GM21526 (cell line): ENCODE results near the gene DHX58.
A peak's percentile ranks its signal among the peaks of the same experiment; 100 is the strongest.
"Not testable (repeated sequence)": the region's sequence is repeated elsewhere in the genome, so short reads cannot be mapped to it uniquely, and the experiment has no call there.

Experiments
- ATAC-seq: cut with Tn5 transposase; IDR thresholded peaks from one replicate; pipeline ENCODE4 v1.9.1; 2021; ENCODE audit warnings: moderate library complexity; ENCODE audit not compliant: unreplicated experiment, low FRiP score

DHX58 gene

DNA sequence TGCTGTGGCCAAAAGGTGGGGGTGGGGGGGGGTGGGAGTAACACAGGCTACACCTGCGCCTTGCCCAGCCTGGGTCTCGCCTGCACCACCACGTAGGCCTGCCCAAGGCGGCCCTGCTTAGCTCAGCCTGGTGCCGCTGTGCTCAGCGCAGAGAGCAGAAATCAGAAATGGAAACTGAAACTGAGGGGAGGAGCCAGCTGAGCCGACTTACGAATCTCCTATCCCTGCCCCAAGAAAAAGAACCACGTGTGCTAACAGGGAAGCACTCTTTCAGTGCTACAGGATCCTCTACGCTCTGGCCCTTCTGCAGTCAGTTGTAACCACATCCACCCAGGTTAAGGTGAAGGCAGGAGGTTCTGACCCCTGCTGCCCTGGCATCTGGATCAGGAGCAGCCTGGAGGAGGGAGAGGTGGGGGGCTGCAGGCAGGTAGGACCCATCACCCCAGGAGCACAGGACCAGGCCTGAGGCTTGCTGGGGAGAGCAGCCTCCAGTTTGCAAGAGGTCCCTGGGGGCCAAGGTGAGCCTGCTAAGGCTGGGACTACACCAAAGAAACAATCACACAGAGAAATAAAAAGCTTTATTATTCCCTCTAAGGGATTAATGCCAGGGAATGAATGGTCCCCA lies at the start of gene DHX58:
TSS of gene DHX58 (minus strand) at position 163 of the 625 bp plus-strand sequence. CDS start 822 bp downstream, outside the sequence.
- ATAC-seq, result peak; percentile 53

GRCh38 chr17:42160531-42160910 lies 48.0 kb upstream of the DHX58 start:
- ATAC-seq, result no peak

GRCh38 chr17:42159796-42160530 lies 47.4 kb upstream of the DHX58 start:
- no peak for ATAC-seq

- ATAC-seq, result no peak
Measured at GRCh38 chr17:42155614-42156045, 43.1 kb upstream of the DHX58 start.

DNA sequence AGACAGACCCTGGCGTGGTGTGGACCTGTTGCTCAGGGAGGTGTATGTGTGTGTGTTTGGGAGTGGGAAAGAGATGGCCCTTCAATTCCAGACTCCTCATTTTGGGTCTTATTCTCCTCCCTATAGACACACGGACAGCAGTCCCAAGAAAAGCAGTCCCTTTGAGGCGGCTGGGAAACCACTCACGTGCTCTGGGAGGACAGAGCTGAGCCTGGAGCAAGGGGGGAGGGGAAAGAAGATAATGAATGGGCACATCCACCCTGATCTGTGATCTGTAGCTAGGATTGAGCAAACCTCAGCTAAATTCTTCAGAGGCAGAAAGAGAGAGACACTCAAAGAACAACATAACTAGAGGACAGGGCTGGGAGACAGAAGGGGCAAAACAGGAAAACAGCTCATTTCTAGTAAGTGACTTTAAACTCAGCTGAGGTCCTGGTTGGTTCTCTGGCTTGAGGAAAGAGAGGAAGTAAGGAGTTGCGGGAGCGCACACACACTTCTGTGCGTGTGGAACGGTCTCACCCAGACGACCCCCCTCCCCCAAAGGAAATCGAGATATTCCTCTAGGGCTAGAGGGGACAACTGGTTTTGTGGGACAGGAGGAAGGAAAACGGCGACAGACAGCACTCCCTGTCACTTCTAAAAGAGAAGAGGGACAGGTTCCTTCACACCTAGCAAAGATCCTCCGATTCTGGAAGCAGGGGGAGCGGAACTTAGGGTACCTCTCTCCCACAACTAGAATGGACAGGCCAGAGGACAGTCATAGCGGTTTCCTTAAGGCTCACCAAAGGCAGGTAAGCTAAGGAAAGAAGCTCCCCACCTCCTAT lies 41.6 kb upstream of the DHX58 start:
- ATAC-seq, result no peak

DNA sequence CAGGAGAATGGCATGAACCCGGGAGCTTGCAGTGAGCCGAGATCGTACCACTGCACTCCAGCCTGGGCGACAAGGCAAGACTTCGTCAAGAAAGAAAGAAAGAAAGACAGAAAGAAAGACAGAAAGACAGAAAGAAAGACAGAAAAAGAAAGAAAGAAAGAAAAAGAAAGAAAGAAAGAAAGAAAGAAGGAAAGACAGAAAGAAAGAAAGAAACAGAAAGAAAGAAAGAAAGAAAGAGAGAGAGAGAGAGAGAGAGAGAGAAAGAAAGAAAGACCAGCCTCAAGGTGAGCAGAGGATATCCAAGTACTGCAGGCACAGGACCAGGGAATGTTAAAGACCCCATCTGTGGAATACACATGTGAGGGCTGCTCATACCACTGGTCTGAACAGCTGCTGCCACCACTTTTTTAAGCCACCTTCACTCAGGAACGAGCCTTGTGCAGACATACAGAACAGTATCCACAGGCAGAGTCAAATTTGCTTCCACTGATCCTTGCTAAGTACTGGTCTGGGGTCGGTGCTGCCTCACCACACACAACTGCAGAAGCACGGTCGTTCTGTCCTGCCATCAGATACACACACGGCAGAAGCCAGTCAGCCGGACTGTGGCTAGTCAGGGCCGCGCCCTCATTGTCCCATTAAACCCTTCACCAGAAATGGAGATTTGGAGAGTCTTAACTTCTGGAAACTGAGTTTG lies 34.5 kb upstream of the DHX58 start:
- no peak for ATAC-seq

DNA sequence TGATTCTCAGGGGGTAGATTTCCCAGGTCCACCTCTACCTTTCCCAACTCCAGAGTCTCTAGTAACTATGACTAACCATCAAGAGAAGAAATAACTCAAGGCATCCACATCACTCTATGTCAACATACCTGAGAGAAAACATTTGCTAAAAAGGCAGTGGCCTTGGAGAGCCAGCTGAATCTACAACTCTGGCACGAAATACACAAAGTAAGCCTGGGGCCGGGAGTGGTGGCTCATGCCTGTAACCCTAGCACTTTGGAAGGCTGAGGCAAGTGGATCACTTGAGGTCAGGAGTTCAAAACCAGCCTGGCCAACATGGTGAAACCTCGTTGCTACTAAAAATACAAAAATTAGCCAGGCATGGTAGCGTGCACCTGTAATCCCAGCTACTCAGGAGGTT lies 30.6 kb upstream of the DHX58 start:
- not testable (repeated sequence) for ATAC-seq

GRCh38 chr17:42142371-42142896 lies 29.9 kb upstream of the DHX58 start:
- no peak for ATAC-seq

GRCh38 chr17:42141382-42141781 lies 28.9 kb upstream of the DHX58 start:
- ATAC-seq, result no peak

DNA sequence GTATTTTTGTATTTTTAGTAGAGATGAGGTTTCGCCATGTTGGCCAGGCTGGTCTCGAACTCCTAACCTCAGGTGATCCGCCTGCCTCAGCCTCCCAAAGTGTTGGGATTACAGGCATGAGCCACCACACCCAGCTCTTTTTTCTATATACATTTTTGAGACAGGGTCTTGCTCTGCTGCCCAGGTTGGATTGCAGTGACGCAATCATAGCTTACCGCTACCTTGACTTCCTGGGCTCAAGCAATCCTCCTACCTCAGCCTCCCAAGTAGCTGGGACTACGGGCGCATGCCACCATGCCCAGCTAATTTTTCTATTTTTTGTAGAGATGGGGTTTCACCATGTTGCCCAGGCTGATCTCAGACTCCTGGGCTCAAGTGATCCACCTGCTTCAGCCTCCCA lies 28.2 kb upstream of the DHX58 start:
- not testable (repeated sequence) for ATAC-seq

GRCh38 chr17:42138749-42139492 lies 26.4 kb upstream of the DHX58 start:
- ATAC-seq, result no peak

- no peak for ATAC-seq
Measured at GRCh38 chr17:42136654-42137051, 24.1 kb upstream of the DHX58 start.

- ATAC-seq, result no peak
Measured at GRCh38 chr17:42135664-42136653, 23.4 kb upstream of the DHX58 start.

DNA sequence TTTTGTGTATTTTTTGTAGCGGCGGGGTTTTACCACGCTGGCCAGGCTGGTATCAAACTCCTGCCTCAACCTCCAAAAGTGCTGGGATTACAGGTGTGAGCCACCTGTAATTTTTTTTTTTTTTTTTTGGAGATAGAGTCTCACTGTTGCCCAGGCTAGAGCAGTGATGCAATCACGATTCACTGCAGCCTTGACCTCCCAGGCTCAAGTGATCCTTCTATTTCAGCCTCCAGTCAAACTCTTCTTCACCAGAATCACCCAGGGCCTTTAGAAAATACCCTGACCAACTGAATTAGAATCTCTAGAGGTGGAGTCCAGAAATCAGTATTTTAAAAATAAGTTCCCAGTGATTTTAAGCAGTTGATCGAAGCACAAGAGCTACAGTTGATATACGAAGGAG lies 22.6 kb upstream of the DHX58 start:
- no peak for ATAC-seq

GRCh38 chr17:42133461-42134041 lies 21.0 kb upstream of the DHX58 start:
- ATAC-seq, result no peak

- no peak for ATAC-seq
Measured at GRCh38 chr17:42132941-42133340, 20.4 kb upstream of the DHX58 start.

DNA sequence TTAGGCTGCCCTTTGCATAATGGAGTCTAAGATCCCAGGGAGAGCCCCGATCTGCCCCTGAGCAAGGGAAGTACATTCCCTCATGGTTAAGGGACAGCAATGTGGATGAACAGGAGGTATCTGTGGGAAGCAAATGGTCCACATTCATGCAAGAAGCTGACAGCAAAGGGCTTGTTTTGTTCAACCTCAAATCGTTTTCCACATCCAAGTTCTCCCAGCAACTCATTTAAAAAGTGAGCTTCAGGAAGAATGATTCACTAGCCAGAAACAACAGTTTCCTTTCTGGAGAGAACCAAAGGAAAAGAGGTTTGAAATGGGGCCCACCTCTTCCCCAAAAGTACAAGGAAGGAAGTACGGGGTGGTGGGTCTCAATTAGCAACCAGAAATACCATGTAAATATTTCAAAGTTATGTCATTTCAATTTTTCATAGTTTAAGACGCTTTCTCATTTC lies 19.5 kb upstream of the DHX58 start:
- ATAC-seq, result no peak

GRCh38 chr17:42131232-42131631 lies 18.7 kb upstream of the DHX58 start:
- ATAC-seq, result no peak
